Hematopoietic multipotent progenitor cell (in vitro differentiated cells): ENCODE data around the gene TRIM59. TPM values are rescaled to one million over a fixed set of nuclear protein-coding genes. Genes with fewer than 3 reads are reported as not detected.
"Not testable (repeated sequence)": the region's sequence is repeated elsewhere in the genome, so short reads cannot be mapped to it uniquely, and the experiment has no call there.

Experiments
- DNase-seq, 3 donors: peaks; one replicate each; pipeline ENCODE4 v3.0.0-alpha.2; 2011 to 2015; ENCODE audit warnings: low read depth in 2 of 3, low spot score in 2 of 3
- total RNA-seq: library from RNA; depleted of rRNA; stranded (reverse); fragments of >200 nt; gene quantifications from one replicate; pipeline ENCODE4 v1.2.3, GENCODE V29; 2012

TRIM59 gene
- total RNA-seq, 1 donor, result 8.1 TPM

DNA sequence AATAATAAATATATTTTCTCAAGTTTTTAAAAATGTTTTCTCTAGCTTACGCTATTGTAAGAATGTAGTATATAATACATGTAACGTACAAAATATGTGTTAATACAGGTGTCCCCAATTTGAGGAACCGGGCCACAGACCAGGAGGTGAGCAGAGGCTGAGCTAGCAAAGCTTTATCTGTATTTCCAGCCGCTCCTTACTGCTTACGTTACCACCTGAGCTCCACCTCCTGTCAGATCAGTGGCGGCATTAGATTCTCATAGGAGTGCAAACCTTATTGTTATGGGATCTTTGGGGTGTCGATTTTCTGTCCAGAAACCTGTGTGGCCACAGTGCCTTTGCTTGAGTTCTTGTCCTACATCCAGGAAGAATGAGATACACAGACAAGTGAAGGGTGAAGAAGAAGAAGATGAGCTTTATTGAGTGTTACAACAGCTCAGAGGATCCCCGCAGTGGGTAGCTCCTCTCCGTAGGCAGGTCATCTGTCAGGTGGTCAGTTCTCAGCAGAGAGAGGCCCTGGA lies 9.9 kb upstream of the TRIM59 start:
- no peak for DNase-seq

DNA sequence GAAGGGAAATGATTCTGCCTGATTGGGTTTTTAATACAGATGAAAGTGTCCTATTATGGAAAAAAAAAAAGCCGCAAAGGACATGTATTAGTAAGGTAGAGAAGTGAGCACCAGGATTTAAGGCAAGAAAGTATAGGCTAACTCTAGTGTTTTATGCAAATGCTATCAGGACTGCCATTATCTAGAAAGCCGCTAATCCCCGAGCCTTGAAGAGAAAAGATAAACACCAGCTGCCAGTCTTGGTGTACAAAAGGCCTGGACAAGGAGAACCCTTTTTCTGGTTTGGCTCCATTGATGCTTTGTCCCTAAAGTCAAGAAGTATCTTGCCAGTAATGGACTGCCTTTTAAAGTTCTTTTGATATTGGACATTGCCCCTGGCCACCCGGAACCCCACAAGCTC lies 8.6 kb upstream of the TRIM59 start:
- DNase-seq, result no peak

- no peak for DNase-seq
Observed at GRCh38 chr3:160455846-160456245, 6.3 kb upstream of the TRIM59 start.

- no peak for DNase-seq
Observed at GRCh38 chr3:160454995-160455394, 5.4 kb upstream of the TRIM59 start.

GRCh38 chr3:160452251-160452650 lies 2.7 kb upstream of the TRIM59 start:
- not testable (repeated sequence) for DNase-seq

- no peak for DNase-seq
Observed at GRCh38 chr3:160451602-160452001, 2.0 kb upstream of the TRIM59 start.

DNA sequence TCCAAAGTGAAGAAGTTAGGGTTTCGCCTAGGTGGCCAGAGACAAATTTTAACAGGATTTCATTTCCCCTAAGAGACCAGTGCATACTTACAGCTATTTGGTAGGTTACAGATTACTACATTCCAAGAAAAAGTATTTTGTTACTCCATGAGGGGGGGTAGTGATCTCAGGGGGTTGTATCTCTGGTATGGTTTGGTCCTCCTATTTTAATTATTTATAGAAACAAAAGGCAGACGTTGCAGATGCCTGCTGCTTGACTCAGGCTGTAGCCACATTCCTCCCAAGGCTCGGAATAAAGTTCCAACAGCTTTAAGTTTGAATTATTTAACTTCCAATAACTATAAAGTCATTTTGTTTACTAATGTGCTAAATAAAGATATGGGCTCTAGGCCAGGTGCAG lies 1.3 kb upstream of the TRIM59 start:
- no peak for DNase-seq

DNA sequence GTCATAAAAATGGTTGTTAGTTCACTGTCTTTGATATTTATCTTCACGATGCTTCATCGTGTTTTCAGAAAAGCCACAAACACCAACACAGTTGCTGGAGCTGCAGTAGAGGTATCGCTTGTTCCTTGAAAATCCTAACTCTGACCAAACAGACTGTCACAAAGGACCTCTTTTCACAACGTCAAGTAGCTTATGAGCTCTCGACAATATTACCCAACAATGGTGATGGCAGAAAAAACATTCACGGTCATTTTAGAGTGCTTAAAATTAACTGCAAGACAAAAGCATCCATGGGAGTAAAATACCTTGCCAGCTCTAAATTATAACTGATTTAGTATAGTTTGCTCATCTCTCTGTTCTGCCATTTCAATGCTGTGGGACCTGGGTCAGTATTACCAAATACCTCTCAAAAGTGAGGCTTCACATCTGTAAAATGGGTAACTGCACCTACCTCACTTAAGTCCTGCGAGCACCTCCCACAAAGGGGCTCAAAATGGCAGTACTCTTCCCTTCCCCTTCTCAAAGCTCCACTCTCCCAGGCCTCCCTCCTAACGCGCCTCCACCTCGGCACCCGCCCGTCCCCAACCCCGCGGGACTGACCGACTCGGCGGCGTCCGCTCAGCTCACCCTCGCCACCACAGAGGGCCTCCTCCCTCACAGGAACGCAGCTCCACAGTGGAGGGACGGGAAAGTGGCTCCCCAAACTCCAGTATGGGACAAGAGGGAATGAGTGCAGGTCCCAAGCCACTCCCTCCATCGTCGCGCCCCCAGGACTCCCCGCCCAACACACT lies 546 bp downstream of the TRIM59 start:
- DNase-seq, result peak; percentile 3 to 65 (median 9)

DNA sequence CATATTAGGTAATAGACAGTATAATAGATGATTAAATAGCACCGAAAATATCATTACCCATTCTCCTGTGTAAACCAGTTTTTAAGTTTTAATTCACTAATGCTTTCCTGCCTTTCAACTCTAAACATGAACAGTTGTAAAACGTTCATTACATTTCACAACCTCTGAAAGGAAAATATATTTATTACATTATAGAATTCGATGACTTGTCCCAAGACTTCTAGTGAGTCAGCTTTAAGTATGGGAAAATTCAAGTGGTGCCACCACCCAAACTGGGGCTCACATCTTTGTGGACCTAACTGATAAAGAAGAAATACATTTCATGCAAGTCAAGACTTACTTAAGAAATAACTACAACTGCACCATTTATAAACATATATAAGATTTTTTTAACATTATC lies 2.0 kb downstream of the TRIM59 start:
- no peak for DNase-seq

DNA sequence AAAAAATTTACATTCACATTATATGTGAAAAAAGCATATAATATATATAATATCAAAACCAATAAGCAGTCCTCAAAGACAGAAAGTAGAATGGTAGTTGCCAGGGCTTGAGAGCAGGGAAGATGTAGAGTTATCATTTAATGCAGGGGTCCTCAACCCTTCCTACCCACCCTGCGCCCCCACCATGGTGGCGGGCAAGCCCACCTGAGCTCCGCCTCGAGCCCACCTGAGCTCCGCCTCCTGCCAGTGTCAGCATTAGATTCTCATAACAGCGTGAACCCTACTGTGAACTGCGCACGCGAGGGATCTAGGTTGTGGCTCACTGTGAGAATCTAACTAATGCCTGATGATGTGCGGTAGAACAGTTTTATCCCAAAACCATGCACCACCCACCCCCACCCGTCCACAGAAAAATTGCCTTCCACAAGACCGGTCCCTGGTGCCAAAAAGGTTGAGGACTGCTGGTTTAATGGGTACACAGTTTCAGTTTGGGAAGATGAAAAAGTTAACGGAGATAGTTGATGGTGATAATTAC lies 3.0 kb downstream of the TRIM59 start:
- no peak for DNase-seq

- no peak for DNase-seq
Observed at GRCh38 chr3:160445854-160446253, 3.7 kb downstream of the TRIM59 start.

GRCh38 chr3:160444411-160444810 lies 5.2 kb downstream of the TRIM59 start:
- DNase-seq, result no peak

DNA sequence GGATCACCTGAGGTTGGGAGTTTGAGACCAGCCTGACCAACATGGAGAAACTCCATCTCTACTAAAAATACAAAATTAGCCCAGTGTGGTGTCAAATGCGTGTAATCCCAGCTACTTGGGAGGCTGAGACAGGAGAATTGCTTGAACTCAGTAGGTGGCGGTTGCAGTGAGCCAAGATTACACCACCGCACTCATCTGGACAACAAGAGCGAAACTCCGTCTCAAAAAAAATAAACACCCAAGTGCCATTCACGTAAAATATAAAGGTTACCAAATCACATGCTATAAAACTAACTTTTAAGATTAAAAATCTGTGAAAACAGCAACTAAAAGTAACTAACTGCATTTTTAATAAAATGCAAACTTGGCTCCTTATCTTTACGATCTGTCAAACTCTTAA lies 8.9 kb downstream of the TRIM59 start:
- no peak for DNase-seq

DNA sequence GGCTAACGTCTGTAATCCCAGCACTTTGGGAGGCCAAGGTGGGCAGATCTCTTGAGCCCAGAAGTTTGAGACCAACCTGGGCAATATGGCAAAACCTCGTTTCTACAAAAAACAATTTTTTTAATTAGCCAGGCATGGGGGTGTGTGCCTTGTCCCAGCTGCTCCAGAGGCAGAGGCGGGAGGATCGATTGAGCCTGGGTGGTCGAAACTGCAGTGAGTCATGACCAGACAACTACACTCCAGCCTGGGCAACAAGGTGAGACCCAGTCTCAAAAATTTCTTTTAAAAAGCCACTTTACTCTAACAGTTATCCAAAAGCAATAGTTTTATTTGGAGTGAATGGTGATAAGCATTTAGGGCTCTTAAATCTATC lies 12.5 kb downstream of the TRIM59 start:
- no peak for DNase-seq

DNA sequence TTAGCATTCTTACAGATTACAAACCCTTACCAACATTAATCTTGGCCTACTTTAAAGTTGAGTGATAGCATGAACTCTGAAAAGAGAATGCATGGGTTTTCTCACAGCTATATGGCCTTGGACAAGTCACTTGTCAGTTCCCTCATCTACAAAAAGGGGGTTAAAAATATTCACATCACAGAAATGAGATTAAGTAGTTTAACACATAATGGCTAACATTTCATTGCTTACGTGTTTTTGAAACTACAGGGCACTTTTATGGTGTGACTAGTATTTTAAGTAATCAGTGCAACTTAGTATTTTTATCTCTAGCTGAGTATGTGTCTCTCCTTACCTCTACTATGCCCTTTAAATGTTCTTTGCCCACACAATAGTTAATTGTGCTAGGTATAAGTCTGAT lies 13.8 kb downstream of the TRIM59 start:
- no peak for DNase-seq

DNA sequence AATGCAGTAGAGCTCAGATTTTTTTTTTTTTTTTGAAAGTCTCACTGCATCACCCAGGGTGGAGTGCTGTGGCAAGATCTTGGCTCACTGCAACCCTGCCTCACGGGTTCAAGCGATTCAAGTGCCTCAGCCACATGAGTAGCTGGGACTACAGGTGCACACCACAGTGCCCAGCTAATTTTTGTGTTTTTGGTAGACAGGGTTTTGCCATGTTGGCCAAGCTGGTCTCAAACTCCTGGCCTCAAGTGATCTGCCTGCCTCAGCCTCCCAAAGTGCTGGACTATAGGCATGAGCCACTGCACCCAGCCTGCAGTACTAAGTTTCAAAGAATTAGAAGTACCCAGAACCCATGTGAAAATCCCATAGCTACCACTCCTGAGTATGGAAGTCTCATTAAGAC lies 14.5 kb downstream of the TRIM59 start:
- no peak for DNase-seq

DNA sequence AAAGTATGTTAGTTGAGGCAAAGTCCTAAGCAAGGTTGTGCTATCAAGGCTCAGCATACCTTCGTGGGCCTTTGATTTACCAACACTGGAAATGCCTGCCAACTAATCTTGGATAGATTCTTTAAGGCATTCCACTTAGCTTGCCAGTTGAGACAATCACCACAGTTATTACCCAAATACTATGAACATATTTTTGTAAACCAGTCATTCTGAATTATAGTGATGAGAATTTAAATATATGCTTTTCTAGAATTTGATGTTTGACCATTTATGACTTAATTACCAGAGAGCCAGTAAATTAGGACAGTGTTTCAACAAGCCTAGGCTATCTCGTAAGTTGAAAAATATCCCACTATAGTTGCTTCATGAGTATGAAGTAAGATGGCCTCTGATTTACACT lies 15.5 kb downstream of the TRIM59 start:
- DNase-seq, result no peak

- no peak for DNase-seq
Observed at GRCh38 chr3:160427832-160428424, 21.7 kb downstream of the TRIM59 start.

- DNase-seq, result no peak
Observed at GRCh38 chr3:160417311-160417710, 32.3 kb downstream of the TRIM59 start.

DNA sequence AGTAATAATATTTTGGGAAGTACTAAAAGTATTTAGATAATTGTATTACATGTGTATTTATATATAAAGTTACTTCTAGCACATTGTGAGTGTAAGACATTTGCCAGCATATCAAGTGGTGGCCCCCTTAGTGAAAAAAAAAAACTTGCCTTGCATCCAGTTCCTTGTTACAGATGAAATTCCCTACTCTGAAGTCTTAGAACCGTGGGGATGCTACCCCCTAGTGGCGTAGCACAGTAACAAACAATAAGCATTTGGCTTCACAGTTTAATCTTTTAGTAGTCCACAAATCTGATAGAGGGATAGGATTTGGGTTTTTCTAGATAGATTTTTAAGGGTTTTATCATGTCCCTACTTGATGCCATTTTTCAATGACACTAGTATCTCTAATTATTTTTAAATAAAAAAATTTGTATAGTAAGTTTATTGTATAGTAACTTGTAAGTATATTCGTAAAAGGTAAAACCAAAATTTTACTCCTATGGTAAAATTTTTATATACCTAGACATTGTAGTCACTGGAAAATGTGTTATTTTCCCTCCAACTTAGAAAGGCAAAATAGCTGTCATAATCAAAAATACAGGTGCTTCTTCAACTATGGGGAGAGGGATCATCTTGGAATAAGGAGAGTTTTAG lies 35.9 kb downstream of the TRIM59 start:
- DNase-seq, result peak; percentile 46 to 87 (median 81)

GRCh38 chr3:160412477-160412876 lies 37.1 kb downstream of the TRIM59 start:
- no peak for DNase-seq
